RPMI7951 (cell line): Measurements from ENCODE around the gene TLNRD1. TPM values are rescaled to one million over a fixed set of nuclear protein-coding genes. Genes with fewer than 3 reads are reported as not detected.
A peak's percentile ranks its signal among the peaks of the same experiment; 100 is the strongest.

Source experiments
- DNase-seq: peaks from one replicate; pipeline ENCODE4 v3.0.0-alpha.2; 2012; ENCODE audit warnings: low read depth
- total RNA-seq: library from RNA; depleted of rRNA; stranded (reverse); fragments of >200 nt; shearing (Covaris generic); gene quantifications from 2 replicates; pipeline ENCODE4 v1.2.3, GENCODE V29; 2014

TLNRD1 gene
- total RNA-seq, 1 experiment from 2014 or later, result 7.0 TPM

- no peak for DNase-seq
Observed at GRCh38 chr15:81002009-81002330, 1.2 kb downstream of the TLNRD1 start.

DNA sequence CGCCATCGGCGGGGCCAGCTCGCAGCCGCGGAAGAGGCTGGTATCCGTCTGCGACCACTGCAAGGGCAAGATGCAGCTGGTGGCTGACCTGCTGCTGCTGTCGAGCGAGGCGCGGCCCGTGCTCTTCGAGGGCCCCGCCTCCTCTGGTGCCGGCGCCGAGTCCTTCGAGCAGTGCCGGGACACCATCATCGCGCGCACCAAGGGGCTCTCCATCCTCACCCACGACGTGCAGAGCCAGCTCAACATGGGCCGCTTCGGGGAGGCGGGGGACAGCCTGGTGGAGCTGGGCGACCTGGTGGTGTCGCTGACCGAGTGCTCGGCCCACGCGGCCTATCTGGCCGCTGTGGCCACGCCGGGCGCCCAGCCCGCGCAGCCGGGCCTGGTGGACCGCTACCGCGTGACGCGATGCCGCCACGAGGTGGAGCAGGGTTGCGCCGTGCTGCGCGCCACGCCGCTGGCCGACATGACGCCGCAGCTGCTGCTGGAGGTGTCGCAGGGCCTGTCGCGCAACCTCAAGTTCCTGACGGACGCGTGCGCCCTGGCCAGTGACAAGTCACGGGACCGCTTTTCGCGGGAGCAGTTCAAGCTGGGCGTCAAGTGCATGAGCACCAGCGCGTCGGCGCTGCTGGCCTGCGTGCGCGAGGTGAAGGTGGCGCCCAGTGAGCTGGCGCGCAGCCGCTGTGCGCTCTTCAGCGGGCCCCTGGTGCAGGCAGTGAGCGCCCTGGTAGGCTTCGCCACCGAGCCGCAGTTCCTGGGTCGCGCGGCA lies 1.8 kb downstream of the TLNRD1 start:
- DNase-seq, result peak; percentile 39

- DNase-seq, result no peak
Observed at GRCh38 chr15:81003097-81003350, 2.3 kb downstream of the TLNRD1 start.

GRCh38 chr15:81006124-81006523 lies 5.4 kb downstream of the TLNRD1 start:
- DNase-seq, result no peak

DNA sequence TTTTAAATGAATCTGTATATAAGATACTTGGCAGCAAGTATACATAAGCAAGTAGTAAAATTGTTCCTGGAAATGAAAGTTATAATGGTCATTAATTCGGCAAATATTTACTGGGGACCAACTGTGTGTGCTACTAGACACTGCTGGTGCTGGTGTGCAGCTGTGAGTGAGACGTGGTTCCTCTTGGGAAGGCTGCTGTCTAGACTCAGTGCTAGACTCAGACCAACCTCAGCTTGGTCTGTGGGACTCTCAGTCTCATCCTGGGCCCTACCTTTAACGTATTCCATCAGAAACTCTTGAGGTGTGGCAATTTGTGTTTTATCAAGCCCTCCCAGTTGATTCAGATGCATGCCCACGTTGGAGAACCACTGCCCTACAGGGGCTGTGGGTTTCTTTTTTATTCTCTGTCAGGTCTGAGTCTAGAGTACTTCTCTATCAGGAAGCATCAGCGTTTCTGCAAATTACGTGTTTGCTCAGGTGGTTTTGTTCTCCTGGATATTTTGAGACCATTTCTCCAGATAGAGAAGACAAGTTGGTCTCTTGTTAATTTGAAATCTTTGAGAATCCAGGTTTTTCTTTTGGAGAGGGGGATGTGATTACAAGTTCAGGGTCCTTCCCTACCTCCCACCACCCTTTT lies 6.8 kb downstream of the TLNRD1 start:
- DNase-seq, result no peak

GRCh38 chr15:81008312-81008711 lies 7.6 kb downstream of the TLNRD1 start:
- no peak for DNase-seq

- DNase-seq, result no peak
Observed at GRCh38 chr15:81010086-81010485, 9.4 kb downstream of the TLNRD1 start.

DNA sequence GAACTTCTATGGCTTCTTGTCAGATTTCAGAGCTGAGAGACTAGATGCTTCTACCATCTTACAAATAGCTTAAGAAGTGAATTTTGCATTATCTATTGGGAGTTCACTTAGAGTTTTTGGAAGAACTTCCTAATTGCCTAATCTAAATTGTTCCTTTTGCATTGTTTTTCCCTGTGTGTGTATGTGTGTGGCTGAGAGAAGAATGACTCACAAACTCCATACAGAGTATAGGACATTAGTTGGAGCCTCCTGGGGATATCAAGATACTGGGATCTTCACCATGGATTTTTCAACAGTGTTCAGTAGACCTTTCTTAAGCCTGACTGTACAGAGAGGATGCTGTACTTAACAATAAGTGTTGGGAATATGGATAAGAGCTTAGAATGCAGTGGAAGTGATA lies 10.9 kb downstream of the TLNRD1 start:
- DNase-seq, result no peak

DNA sequence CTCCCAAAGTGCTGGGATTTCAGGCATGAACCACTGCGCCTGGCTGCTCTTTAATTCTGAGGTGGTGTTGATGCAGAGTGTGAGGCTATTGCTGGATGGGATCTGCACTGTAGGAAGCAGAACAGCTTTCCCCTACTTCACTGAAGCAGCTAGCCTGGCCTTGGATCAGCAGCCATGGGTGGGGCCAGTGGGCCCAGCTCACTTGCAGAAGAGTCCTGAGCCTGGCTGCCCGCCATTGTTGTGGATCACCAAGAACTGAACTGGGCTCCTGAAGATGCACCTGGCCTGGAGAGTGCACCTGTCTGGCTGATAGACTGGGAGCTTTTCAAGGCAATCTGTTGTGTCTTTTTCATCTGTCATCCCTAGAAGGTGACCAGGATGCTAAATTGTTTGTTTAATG lies 11.9 kb downstream of the TLNRD1 start:
- DNase-seq, result no peak

GRCh38 chr15:81013396-81013929 lies 12.7 kb downstream of the TLNRD1 start:
- DNase-seq, result no peak

GRCh38 chr15:81014446-81015093 lies 13.8 kb downstream of the TLNRD1 start:
- no peak for DNase-seq

GRCh38 chr15:81015621-81016488 lies 15.1 kb downstream of the TLNRD1 start:
- peak; percentile 27 for DNase-seq

- DNase-seq, result no peak
Observed at GRCh38 chr15:81016489-81017068, 15.9 kb downstream of the TLNRD1 start.

DNA sequence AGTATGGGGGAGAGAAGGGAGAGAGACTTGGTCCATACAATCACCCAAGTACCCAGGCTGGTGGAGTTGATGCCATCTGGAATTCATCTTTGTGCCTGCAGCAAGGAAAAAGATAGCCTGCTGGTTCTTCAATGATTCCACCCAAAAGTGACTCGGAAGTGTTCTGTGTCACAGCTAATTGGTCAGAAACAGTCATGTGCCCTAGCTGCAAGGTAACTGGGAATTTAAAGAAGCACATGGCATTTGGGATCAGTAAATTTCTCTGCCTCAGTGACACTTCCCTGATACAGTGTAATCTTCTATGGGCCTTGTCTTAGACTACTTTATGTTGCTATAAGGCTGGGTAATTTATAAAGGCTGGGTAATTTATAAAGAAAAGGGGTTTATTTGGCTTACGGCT lies 17.5 kb downstream of the TLNRD1 start:
- DNase-seq, result no peak

DNA sequence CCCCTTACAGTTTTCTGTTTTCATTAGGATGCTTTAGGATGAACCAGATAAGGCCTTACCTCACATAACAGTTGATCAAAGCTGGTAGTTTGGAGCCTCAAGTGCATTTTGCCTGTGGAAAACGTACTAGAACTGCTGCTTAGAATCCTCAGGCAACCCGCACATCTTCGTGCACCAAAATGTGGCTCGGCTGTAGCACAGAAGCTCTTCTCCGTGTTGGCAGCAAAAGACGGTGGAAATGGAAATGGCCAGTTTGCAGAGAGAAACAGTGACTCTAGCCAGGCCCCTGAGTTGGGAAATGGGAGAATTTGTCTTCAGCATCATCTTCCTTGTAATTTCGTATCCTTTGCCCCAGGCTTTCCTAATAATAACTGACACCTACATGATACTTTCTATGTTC lies 20.6 kb downstream of the TLNRD1 start:
- DNase-seq, result no peak

- DNase-seq, result peak; percentile 79
Observed at GRCh38 chr15:81023483-81024264, 23.0 kb downstream of the TLNRD1 start.

GRCh38 chr15:81024265-81024872 lies 23.6 kb downstream of the TLNRD1 start:
- no peak for DNase-seq

- no peak for DNase-seq
Observed at GRCh38 chr15:81024936-81025335, 24.2 kb downstream of the TLNRD1 start.

- DNase-seq, result no peak
Observed at GRCh38 chr15:81025721-81026370, 25.1 kb downstream of the TLNRD1 start.
